Keratinocyte (primary cell): ENCODE measurements around the gene RPS6KA5. TPM values are rescaled to one million over a fixed set of nuclear protein-coding genes. Genes with fewer than 3 reads are reported as not detected.

Source experiments
- DNase-seq: peaks from one replicate; pipeline ENCODE4 v3.0.0-alpha.2; 2011; ENCODE audit warnings: low read depth, missing footprints, low spot score
- FAIRE-seq: peaks from 2 replicates; lab custom pipeline; 2011; peaks lifted over from hg19 to GRCh38; lab: Jason Lieb, UNC
- H2AFZ ChIP-seq: 2 replicates; pipeline ENCODE4 v1.6.0; 2012; ENCODE audit warnings: low read length, control low read depth, inconsistent platforms; ENCODE audit not compliant: control insufficient read depth
- H3K27ac ChIP-seq: 2 replicates; pipeline ENCODE4 v1.5.1; 2011; ENCODE audit warnings: low read length; ENCODE audit not compliant: control insufficient read depth, insufficient read depth
- H3K27me3 ChIP-seq: 3 replicates; pipeline ENCODE4 v1.6.0; 2011; ENCODE audit warnings: low read length; ENCODE audit not compliant: control insufficient read depth, insufficient read depth; ENCODE audit errors: extremely low read depth
- H3K36me3 ChIP-seq, 2 experiments: 2 replicates in 1 of 2; 3 replicates in 1 of 2; pipeline ENCODE4 v1.5.1; 2011; ENCODE audit warnings: low read length in 2 of 2, mild to moderate bottlenecking in 1 of 2; ENCODE audit not compliant: control insufficient read depth in 2 of 2, insufficient read depth in 2 of 2; ENCODE audit errors: extremely low read depth in 1 of 2
- H3K4me1 ChIP-seq: 3 replicates; pipeline ENCODE4 v1.5.1; 2011; ENCODE audit warnings: low read length; ENCODE audit not compliant: control insufficient read depth, insufficient read depth; ENCODE audit errors: extremely low read depth
- H3K4me2 ChIP-seq: 3 replicates; pipeline ENCODE4 v1.6.0; 2011; ENCODE audit warnings: low read depth, low read length; ENCODE audit not compliant: control insufficient read depth, insufficient read depth; ENCODE audit errors: extremely low read depth
- H3K4me3 ChIP-seq, 3 experiments: fragments of 200-600 bp in 1 of 3; sonication (generic) in 1 of 3; 2 replicates in 2 of 3; 3 replicates in 1 of 3; pipeline ENCODE4 v1.5.1; 2011 to 2016; ENCODE audit warnings: low read length in 3 of 3, mild to moderate bottlenecking in 3 of 3, control low read depth in 2 of 3, inconsistent platforms in 1 of 3, low read depth in 1 of 3, mixed read lengths in 1 of 3, mixed run types in 1 of 3, moderate library complexity in 1 of 3; ENCODE audit not compliant: control insufficient read depth in 2 of 3, insufficient read depth in 2 of 3; ENCODE audit errors: extremely low read depth in 1 of 3
- H3K79me2 ChIP-seq: 2 replicates; pipeline ENCODE4 v1.6.0; 2012; ENCODE audit warnings: low read length; ENCODE audit not compliant: control insufficient read depth, insufficient read depth
- H3K9ac ChIP-seq: 3 replicates; pipeline ENCODE4 v1.6.0; 2011; ENCODE audit warnings: low read length; ENCODE audit not compliant: control insufficient read depth, insufficient read depth; ENCODE audit errors: extremely low read depth
- H3K9me1 ChIP-seq: 3 replicates; pipeline ENCODE4 v1.6.0; 2011; ENCODE audit warnings: low read length; ENCODE audit not compliant: control insufficient read depth, insufficient read depth; ENCODE audit errors: extremely low read depth
- H3K9me3 ChIP-seq: 2 replicates; pipeline ENCODE4 v1.5.1; 2012; ENCODE audit warnings: low read depth, low read length; ENCODE audit not compliant: control insufficient read depth
- H4K20me1 ChIP-seq: 3 replicates; pipeline ENCODE4 v1.6.0; 2011; ENCODE audit warnings: low read length; ENCODE audit not compliant: control insufficient read depth, insufficient read depth; ENCODE audit errors: extremely low read depth
- CTCF ChIP-seq, 3 experiments: IDR thresholded peaks in 1 of 3; conservative IDR thresholded peaks in 1 of 3; optimal IDR thresholded peaks in 1 of 3; 2 replicates in 2 of 3; 3 replicates in 1 of 3; pipeline versions ENCODE3 to v1.5.1; 2011; ENCODE audit warnings: low read length in 3 of 3, mild to moderate bottlenecking in 3 of 3, moderate library complexity in 2 of 3, control low read depth in 1 of 3, inconsistent platforms in 1 of 3; ENCODE audit not compliant: insufficient read depth in 2 of 3; ENCODE audit errors: extremely low read depth in 1 of 3
- EZH2 ChIP-seq: IDR thresholded peaks from one replicate; pipeline ENCODE4 v1.6.1; 2012; ENCODE audit warnings: inconsistent platforms, mild to moderate bottlenecking, low read length, moderate library complexity
- dilution Hi-C: fragments of 300-500 bp; cut with MboI; formaldehyde crosslinking; loops from one replicate; pipeline ENCODE4 v1.7.0; 2020; ENCODE audit warnings: low sequenced_read_pairs; ENCODE audit not compliant: extremely low pct_ligation_motif_present
- polyA plus RNA-seq, 5 experiments: library from polyadenylated mRNA; depleted of rRNA in 3 of 5; stranded (reverse) in 3 of 5; stranded (forward) in 1 of 5; unstranded in 1 of 5; fragments of >200 nt; gene quantifications; 1 replicate in 1 of 5; 2 replicates in 3 of 5; 3 replicates in 1 of 5; pipeline versions ENCODE4 v1.2.1 to v1.2.3, GENCODE V29; 2011 to 2012; ENCODE audit warnings: missing spikeins in 2 of 5, low read depth in 1 of 5, low replicate concordance in 1 of 5

The RPS6KA5 gene
- polyA plus RNA-seq, 1 donor (not counting 4 experiments of a cell fraction or from before 2014, with no cell fraction given) = 2.9 TPM

- no peak overlapping the region for H2AFZ ChIP-seq
- no peaks in the 10 kb centered on the region for H3K9me1 ChIP-seq
- H3K27ac ChIP-seq = no peak overlapping the region
- TF ChIP-seq EZH2 (no peak), CTCF (optimal IDR thresholded peaks at IDR 0.05 in 1 of 3, IDR thresholded peaks at IDR 0.05 in 1 of 3, conservative IDR thresholded peaks at IDR 0.05 in 1 of 3; ENCODE audit: extremely low read depth in 1 of 3, insufficient read depth in 2 of 3, low read length in 3 of 3) (no peak)
- no peak overlapping the region for H3K4me2 ChIP-seq
- no peaks in the 10 kb centered on the region for H3K79me2 ChIP-seq
- no peaks in the 10 kb centered on the region for H4K20me1 ChIP-seq
- FAIRE-seq = no peak
- H3K4me3 ChIP-seq = no peak overlapping the region
- no peaks in the 10 kb centered on the region for H3K9me3 ChIP-seq
- no peaks in the 10 kb centered on the region for H3K27me3 ChIP-seq
- no peaks in the 10 kb centered on the region for H3K4me1 ChIP-seq
- H3K36me3 ChIP-seq = no peaks in the 10 kb centered on the region
- no peak overlapping the region for H3K9ac ChIP-seq
- dilution Hi-C loops = no loop called here
- DNase-seq = no peak
Measured at GRCh38 chr14:91070572-91070971, 10.1 kb upstream of the RPS6KA5 start.

- no peak for TF ChIP-seq EZH2
- no peak for TF ChIP-seq CTCF (optimal IDR thresholded peaks at IDR 0.05 in 1 of 3, IDR thresholded peaks at IDR 0.05 in 1 of 3, conservative IDR thresholded peaks at IDR 0.05 in 1 of 3; ENCODE audit: extremely low read depth in 1 of 3, insufficient read depth in 2 of 3, low read length in 3 of 3)
- dilution Hi-C loops = no loop called here
- no peak overlapping the region for H2AFZ ChIP-seq
Measured at GRCh38 chr14:91068642-91069041, 8.2 kb upstream of the RPS6KA5 start.

More at GRCh38 chr14:91068642-91069041, 8.2 kb upstream of the RPS6KA5 start:
- no peak overlapping the region for H3K4me2 ChIP-seq
- no peak for DNase-seq
- no peaks in the 10 kb centered on the region for H3K27me3 ChIP-seq
- H3K79me2 ChIP-seq = no peaks in the 10 kb centered on the region
- H3K4me3 ChIP-seq = no peak overlapping the region
- H3K9ac ChIP-seq = no peak overlapping the region
- no peak for FAIRE-seq
- H3K9me1 ChIP-seq = no peaks in the 10 kb centered on the region
- no peak overlapping the region for H3K27ac ChIP-seq
- no peaks in the 10 kb centered on the region for H3K4me1 ChIP-seq
- no peaks in the 10 kb centered on the region for H3K36me3 ChIP-seq
- no peaks in the 10 kb centered on the region for H3K9me3 ChIP-seq
- no peaks in the 10 kb centered on the region for H4K20me1 ChIP-seq
